COR-L47 (cell line): ENCODE results near the gene GGNBP2.
A peak's percentile ranks its signal among the peaks of the same experiment; 100 is the strongest.

Experiments
- DNase-seq: peaks from one replicate; lab custom pipeline; 2025; lab: John Stamatoyannopoulos, UW

GGNBP2 gene

GRCh38 chr17:36550491-36551417 lies 6.0 kb downstream of the GGNBP2 start:
- DNase-seq: no peak

GRCh38 chr17:36553459-36553858 lies 8.7 kb downstream of the GGNBP2 start:
- no peak for DNase-seq

DNA sequence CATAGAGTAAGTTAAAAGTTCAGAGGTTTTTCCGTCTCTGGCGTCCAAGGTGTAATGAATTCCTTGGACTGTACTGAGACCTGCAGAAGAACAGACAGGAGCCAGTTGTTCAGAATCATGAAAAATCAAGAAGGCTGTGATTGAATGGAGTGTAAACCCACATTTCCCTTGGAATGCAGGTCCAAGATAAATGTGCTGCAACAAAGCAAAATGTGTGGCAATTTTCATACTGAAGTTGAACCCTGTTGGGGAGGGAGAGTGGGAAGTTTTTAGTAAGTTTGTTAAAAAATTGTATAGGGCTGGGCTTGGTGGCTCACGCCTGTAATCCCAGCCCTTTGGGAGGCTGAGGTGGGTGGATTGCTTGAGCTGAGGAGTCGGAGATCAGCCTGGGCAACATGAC lies 21.4 kb downstream of the GGNBP2 start:
- no peak for DNase-seq

GRCh38 chr17:36575028-36575427 lies 30.3 kb downstream of the GGNBP2 start:
- DNase-seq: no peak

- no peak for DNase-seq
These were observed 32.1 kb downstream of the GGNBP2 start for GRCh38 chr17:36576793-36577192.

- no peak for DNase-seq
These were observed 34.0 kb downstream of the GGNBP2 start for GRCh38 chr17:36578671-36579070.

GRCh38 chr17:36583787-36584186 lies 39.1 kb downstream of the GGNBP2 start:
- DNase-seq: no peak

- no peak for DNase-seq
These were observed 41.4 kb downstream of the GGNBP2 start for GRCh38 chr17:36586138-36586537.

DNA sequence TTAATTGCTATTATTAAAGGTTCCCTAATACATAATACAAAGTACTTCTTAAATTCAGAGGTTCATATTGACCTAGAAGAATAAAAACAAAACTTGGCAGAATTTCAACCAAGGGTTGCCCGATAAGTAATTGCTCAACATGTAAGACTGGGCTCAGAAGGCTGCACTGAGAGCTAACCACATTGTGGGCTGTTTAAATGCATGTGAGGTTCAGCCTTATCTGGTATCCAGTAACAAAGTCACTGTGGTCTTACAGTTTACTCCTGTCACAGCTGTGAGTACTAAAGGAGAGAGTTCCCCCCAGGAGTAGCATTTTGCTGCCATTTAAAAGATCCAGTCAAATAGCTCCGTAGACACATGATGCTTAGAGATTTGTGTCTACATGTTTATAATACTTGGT lies 45.4 kb downstream of the GGNBP2 start:
- no peak for DNase-seq

GRCh38 chr17:36591434-36592315 lies 47.0 kb downstream of the GGNBP2 start, which contains the start of gene DHRS11:
Gene DHRS11, plus strand, starts transcription at chr17:36591879. Its CDS starts 131 bp downstream, at chr17:36592010.
- DNase-seq: peak; percentile 40

GRCh38 chr17:36592316-36592715 lies 47.6 kb downstream of the GGNBP2 start:
- no peak for DNase-seq

DNA sequence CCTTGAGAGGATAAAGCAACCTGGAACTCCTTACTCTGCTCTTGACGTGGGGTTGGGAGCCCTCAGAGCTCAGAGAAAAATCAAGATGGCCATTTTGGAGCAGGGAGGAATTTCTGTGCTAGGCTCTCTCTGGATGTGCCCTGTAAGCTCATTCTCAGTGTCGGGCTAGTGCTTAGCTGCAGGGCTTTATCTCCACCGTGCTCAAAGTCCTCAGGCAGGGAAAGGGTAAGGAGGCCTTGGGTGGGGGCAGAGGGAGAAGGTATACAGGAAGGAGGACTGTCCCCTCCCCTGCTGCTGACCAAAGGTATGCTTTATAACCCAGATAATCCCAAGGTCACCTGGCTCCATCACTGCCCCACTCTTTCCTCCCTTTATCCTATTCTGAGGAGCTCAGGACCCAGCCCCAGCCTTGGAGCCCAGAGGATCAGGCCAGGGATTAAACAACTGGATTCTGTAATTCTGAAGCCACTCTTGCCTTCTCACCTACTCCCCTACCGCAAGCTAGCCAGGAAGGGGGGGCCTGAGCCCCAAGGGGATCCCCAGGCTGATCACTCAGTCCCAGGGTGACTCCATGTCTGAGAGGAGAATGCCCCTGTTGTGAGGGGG lies 48.1 kb downstream of the GGNBP2 start:
- DNase-seq: no peak

GRCh38 chr17:36593656-36594316 lies 49.1 kb downstream of the GGNBP2 start:
- DNase-seq: no peak

DNA sequence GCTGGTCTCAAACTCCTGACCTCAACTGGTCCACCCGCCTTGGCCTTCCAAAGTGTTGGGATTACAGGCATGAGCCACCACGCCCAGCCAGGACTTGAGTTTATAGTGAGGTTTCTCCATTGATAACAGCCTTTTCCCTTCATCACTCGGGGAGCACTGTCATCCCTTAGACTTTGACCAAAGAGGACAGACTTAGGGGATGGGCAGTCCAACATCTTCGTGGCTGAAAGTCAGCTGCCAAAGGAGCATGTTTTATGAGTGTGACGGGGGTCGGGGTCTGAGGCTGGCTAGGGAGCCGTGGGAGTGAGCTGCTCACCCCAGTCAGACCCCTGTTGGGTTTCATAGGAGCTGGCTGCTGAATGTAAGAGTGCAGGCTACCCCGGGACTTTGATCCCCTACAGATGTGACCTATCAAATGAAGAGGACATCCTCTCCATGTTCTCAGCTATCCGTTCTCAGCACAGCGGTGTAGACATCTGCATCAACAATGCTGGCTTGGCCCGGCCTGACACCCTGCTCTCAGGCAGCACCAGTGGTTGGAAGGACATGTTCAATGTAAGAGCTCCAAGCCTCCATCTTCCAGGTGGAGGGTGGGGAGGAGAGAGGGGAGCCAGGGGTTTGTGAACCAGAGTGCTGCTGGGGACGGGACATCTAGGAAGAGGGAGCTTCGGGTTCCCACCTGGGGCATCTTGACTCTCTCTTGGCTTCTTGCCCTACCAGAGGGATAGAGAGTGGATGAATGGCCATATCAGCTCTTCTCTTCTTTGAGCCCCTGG lies 50.1 kb downstream of the GGNBP2 start:
- no peak for DNase-seq

GRCh38 chr17:36597226-36597625 lies 52.5 kb downstream of the GGNBP2 start:
- DNase-seq: no peak

DNA sequence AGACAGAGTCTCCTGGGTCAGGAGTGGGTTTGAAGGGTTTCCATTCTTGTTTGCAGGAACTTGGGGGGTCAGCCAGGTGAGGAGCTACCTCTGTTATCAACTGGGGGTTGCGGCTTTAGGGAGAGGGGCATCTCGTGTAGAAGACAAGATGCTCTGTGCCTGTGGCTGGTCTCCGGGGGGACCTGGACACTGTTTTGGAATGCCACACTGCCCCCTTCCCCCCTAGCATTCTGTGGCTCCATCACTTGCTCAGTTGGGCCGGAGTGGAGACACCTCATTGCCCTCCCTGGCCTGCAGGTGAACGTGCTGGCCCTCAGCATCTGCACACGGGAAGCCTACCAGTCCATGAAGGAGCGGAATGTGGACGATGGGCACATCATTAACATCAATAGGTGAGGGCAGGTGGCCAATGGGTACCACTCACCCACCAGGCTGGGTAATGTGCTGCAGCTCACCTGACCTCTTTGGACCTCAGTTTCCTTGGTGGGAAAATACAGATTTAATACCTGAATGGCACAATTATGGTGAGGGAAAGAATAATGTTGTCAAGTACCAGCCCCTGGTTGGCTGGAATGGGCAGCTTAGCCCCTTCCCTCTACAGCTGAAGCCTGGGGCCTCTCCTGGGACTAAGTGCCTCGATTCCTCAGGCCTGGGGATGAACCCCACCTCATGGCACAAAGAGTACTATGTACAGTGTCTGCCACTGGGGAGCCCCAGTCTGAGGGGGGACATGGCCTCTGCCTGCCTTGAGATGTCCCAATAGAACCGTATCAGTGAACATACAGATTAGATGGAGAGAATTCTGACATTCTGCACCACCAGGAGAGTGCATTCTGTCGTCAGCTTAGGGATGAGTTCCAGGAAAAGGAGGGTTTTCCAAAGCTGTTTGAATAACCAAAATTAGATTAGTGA lies 53.4 kb downstream of the GGNBP2 start:
- no peak for DNase-seq

DNA sequence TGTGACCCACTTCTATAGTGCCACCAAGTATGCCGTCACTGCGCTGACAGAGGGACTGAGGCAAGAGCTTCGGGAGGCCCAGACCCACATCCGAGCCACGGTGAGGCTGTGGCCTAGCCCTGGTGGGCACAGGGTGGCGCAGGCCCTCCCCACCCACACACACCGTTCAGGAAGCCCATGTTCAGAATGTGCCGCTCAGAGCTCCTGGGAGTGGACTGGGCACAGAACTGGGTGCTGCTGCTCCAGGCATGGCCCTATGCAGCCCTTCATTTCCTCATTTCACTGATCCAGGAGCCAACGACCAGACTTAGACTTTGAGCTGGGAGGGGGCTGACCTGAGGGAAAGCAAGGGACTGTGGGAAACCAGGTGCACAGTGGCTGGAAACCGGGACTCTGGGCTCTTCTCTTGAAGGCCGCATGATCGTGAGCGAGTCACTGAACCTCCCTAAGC lies 54.3 kb downstream of the GGNBP2 start:
- DNase-seq: no peak

- no peak for DNase-seq
These were observed 55.0 kb downstream of the GGNBP2 start for GRCh38 chr17:36599546-36600250.

DNA sequence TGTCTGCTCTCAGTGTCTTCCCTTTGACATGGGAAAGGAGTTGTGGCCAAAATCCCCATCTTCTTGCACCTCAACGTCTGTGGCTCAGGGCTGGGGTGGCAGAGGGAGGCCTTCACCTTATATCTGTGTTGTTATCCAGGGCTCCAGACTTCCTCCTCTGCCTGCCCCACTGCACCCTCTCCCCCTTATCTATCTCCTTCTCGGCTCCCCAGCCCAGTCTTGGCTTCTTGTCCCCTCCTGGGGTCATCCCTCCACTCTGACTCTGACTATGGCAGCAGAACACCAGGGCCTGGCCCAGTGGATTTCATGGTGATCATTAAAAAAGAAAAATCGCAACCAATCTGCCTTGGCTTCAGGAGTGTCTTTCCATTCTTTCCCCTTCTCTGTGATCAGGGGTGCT lies 55.7 kb downstream of the GGNBP2 start:
- no peak for DNase-seq
